Hematopoietic multipotent progenitor cell treated with erythropoietin and hydrocortisone succinate and interleukin-3 and kit ligand, for 17 days (in vitro differentiated cells): ENCODE data around the gene FLACC1.
"Not testable (repeated sequence)": the region's sequence is repeated elsewhere in the genome, so short reads cannot be mapped to it uniquely, and the experiment has no call there.

Experiments
- DNase-seq: peaks from one replicate; pipeline ENCODE4 v3.0.0-alpha.2; 2015; ENCODE audit warnings: low spot score

The FLACC1 gene

DNA sequence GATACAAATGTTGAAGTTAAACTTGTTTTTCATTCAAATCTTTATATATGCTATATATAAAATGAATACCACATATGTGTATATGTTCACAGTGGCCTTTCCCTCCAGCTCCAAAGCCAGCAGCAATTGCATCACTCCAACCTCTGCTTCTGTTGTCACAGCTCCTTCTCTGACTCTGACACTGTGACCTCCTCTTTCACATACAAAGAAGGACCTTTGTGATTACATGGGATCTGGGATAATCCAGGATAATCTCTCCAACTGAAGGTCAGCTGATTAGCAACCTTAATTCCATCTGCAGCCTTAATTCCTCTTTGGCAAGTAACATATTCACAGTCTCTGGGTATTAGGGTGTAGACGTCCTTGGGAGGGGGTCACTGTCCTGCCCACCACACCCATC lies 8.4 kb downstream of the FLACC1 start:
- DNase-seq = no peak

DNA sequence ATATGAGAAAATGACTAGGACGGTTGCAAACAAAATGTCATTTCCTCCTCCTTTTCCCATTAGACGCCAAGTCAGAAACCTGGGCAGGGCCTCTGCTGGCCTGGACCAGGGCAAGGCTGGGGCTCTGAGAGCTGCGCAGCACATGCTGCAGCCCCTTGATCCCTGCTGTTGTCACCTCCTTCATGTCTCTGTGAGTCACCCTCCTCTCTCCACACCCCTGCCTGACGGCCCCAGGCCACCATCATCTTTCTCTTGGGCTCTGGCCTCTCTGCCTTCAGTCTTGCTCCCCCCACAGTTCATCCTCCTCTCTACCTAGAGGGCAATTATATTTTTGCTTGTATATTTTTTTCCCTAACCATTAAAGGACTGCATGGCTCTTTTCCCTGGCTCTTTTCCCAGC lies 10.0 kb downstream of the FLACC1 start:
- DNase-seq = no peak

DNA sequence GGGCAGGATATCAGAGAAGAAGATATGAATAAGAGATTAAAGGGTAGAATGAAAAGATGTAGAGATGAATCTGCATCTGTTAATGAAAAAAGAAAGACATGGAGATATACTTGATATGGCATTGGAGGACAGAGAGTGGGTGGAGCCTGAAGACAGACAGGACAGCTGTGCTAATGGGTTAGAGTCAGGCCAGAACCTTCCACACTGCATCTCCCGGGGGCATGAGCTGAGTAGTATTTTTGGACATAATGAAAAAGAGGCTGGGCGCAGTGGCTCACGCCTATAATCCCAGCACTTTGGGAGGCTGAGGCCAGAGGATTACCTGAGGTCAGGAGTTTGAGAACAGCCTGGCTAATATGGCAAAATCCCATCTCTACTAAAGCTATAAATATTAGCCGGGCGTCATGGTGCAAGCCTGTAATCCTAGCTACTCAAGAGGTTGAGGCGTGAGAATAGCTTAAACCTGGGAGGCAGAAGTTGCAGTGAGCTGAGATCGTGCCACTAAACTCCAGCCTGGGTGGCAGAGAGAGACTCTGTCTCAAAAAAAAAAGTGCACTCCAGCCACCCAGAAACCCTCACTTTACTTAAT lies 11.4 kb downstream of the FLACC1 start:
- DNase-seq = no peak

DNA sequence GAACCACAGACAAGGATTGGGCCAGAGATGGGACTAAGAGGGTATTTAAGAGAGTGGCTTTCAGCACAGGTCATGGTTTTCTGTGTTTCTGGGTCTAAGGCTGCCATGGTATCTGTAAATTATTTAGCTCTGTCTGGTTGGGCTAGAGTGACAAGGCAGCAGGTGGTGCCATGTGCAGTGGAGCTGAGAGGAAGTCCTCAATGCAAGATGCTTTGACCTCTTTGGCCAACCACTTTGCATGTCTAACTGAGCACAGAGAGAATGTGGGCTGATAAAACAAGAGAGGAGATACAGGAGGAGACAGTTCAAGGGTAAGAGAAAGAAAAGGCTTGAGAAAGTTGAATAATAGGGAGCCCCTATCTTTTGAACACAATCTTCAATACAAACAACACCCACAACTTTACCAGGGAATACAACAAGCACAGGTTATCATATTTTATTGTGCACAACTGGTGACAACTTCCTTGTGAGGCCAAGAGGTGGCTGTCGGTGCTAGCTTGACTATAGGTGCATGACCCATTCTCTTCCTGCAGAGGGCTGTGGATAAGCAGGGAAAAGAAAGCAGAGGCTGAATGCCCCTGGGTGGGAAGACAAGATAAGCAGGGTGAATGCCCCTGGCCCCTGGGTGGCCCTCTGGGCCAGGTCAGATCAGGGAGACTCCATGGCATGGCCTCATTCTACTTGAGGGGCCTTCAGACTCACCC lies 12.3 kb downstream of the FLACC1 start:
- no peak for DNase-seq

DNA sequence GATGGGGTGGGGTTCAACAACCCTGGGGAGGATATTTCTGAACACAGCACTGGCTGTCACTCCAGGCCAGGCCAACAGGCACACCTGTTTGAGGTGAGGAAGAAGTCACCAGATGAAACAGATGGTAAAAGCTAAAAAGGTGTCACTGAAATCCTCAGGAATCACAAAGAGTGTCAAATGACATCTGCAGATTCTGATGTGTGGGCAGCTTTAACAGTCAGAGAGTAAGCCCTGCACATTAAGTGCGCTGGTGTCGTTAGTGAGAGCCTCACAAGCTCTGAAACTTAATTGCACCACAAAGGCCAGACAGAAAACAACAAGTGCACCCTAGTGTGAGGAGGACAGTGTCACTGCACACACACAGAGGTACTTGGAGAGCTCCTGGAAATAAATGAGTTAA lies 13.6 kb downstream of the FLACC1 start:
- DNase-seq = no peak

DNA sequence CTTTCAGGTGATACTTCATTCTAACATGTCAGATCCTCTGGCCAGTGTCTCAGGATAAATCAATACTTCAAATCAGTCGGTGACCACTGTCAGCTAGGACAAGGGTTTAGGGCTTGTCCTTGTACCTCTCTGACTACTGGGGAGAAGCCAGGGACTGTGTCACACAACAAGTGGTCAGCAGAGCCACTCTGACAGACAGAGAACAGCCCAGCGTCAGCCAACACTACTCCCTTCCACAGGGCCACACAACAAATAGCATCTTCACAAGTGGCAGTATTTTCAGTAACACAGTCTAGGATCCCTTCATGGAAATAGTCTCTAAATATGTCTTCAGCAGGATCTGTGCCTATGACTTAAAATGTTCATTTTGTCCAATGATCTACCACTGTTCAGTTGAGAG lies 14.2 kb downstream of the FLACC1 start:
- DNase-seq = no peak

DNA sequence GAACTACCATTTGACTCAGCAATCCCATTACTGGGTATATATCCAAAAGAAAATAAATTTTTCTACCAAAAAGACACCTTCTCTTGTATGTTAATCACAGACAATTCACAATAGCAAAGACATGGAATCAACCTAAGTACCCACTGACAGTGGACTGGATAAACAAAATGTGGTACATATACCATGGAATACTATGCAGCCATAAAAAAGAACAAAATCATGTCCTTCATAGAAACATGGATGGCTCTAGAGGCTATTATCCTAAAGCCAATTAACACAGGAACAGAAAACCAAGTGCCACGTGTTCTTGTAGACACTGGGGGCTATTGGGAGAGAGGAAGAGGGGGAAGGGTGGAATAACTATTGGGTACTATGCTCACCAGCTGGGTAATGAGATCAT lies 27.7 kb downstream of the FLACC1 start:
- DNase-seq = no peak

DNA sequence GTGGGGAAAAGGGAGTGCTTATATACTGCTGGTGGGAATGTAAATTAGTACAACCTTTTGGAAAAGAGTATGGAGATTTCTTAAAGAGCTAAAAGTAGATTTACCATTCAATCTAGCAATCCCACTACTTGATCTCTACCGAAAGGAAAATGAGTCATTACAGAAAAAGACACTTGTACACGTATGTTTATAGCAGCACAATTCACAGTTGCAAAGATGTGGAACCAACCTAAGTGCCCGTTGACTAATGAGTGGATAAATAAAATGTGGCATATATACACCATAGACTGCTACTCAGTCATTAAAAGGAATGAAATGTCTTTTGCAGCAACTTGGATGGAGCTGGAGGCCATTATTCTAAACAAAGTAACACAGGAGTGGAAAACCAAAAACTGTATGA lies 29.5 kb downstream of the FLACC1 start:
- no peak for DNase-seq

DNA sequence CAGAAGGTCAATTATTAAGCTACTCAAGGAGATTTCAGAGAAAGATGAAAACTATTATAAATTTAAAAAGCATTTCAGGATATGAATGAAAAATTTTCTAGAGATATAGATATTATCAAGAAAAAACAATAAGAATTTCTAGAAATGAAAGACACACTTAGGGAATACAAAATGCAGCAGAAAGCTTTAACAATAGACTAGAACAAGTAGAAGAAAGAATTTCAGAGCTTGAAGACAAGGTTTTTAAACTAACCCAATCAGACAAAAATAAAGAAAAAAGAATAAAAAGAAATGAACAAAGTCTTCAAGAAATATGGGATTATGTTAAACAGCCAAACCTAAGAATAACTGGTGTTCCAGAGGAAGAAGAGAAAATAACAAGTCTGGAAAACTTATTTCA lies 34.4 kb downstream of the FLACC1 start:
- no peak for DNase-seq

DNA sequence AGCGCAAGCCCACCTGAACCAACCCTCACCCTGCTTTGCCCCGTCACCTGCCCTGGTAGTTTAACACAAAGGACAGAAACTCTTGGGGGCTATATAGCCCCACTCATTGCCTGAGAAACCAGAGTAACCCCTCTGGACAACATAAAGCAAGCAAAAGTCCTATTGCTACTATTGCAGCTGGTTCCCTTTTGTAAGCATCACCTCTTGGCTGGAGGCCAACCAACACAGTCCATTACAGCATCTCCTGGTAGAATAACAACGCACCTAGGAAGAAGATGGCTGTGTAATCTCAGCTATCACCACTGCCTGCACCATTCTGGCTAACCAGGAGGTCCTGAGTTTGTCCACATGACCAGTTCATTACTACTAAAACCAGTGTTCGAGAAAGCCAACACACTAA lies 36.4 kb downstream of the FLACC1 start:
- DNase-seq = no peak

DNA sequence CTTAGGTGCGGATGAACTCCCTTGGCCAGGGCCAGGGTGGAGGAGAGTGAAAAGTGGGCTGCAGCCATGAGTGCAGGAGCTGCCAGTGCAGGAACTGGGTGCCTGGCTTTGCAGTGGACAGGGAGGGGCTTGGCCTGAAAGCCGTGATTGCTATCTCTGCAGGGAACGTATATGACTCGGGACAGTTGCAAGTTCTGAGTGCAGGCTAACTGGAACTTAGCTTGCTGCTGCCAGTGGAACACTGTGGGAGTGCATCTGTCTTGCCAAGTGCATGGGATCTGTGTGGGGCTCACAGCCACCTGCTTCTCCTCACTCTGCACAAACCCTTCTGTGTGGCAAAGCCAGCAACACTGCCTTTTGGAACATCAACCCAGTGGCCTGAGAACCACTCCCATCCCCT lies 36.9 kb downstream of the FLACC1 start:
- no peak for DNase-seq

DNA sequence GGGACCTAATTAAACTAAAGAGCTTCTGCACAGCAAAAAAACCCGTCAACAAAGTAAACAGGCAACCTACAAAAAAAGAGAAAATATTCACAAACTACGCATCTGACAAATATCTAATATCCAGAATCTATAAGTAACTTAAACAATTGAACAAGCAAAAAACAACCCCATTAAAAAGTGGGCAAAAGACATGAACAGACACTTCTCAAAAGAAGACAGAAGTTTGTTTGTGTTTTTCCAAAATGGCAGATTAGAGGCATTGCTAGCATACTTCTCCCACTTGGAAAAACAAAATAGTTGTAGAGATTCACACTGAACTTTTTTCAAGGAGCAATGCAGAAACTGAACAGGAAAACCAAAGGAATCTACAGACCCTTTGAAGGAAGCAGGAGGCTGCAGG lies 37.6 kb downstream of the FLACC1 start:
- no peak for DNase-seq

DNA sequence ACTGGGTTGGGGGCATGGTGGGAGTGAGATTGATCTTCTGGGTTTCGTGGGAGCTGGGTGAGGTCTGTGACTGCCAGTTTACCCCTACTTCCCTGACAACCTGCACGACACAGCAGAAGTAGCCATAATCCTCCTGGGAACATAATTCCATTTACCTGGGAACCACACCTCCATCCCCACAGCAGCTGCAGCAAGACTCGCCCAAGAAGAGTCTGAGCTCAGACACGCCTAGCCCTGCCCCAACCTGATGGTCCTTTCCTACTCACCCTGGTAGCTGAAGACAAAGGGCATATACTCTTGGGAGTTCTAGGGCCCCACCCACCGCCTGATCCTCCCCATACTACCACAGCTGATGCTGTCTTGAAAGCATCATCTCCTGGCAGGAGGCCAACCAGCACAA lies 43.8 kb downstream of the FLACC1 start:
- no peak for DNase-seq

DNA sequence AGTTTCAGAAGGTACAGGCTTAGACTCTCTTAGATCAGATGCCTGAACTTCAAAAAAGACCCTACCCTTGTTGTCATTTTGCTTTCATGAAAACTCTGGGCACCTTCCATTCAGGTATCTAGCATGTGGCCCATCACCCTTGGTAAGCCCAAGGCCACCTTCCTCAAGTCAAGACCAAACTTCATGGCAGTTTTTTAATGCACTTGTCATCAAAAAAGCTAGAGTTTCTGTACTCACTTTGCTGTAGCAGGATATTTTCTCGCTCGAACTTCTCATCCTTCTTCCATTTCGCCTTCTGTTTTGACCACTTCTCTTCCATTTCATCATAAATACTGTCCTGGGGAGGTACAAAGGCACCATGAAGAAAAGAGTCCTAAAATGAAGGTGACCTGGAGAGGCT lies 48.2 kb downstream of the FLACC1 start:
- DNase-seq = no peak

DNA sequence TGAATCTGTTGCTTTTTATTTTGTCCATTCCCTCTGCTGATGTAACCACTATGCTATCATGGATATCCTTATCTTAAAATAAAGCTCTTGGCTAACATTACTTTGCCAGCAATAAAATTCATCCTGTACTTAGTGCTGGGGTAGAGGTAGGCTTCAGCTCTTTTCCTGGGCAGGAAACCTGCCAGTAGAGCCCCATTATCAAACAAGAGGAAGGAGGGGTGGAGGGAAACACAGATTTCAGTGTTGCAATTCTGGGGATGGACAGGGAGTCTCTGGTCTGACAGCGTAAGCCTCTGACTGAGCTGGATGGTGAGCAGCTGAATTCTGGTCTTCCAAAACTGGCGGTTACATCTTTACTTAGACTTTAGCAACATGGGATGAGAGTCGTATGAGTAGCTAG lies 49.3 kb downstream of the FLACC1 start:
- DNase-seq = no peak

DNA sequence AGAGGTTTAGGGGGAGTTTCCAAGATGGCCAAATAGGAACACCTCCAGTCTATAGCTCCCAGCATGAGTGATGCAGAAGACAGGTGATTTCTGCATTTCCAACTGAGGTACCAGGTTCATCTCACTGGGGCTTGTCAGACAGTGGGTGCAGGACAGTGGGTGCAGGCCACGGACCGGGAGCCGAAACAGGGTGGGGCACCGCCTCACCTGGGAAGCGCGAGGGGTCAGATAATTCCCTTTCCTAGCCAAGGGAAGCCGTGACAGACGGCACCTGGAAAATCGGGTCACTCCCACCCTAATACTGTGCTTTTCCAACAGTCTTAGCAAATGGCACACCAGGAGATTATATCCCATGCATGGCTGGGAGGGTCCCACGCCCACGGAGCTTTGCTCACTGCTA lies 57.2 kb downstream of the FLACC1 start:
- not testable (repeated sequence) for DNase-seq

DNA sequence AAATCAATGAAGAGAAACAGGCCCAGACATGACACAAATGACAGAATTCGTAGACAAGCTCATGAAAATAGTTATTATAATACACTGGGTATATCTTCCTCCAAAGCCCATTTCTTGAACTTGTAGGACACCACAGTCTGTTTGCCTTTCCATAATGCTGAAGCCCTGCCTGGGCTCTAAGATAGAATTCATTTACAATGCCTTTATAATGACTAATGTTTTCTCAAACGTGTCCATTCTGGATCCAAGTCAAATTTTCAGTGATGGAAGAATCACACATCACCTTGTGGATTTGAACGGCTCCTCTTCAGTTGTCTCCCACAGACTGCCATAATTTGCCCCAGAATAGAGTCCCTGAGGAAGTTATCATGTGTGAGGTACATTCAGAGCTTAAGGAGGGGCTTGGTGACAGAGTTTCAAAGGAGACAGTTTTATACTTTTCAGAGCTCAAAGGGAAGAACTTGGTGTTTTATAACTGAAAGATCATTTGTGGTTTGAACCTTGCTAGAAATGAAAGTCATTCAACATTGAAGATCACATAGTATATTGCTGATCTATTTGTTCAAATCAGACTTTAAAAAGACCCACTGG lies 58.6 kb downstream of the FLACC1 start:
- no peak for DNase-seq

DNA sequence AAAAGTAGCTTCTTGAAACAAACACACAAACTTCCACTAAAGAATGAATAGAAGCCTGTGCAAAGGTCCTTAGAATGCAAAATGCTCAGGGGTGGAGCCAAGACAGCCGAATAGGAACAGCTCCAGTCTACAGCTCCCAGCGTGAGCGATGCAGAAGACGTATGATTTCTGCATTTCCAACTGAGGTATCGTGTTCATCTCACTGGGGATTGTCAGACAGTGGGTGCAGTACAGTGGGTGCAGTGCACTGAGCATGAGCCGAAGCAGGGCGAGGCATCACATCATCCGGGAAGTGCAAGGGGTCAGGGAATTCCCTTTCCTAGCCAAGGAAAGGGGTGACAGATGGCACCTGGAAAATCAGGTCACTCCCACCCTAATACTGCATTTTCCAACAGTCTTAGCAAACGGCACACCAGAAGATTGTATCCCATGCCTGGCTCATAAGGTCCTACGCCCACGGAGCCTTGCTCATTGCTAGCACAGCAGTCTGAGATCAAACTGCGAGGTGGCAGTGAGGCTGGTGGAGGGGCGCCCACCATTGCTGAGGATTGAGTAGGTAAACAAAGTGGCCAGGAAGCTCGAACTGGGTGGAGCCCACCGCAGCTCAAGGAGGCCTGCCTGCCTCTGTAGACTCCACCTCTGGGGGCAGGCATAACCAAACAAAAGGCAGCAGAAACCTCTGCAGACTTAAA lies 66.5 kb downstream of the FLACC1 start:
- DNase-seq = not testable (repeated sequence)

DNA sequence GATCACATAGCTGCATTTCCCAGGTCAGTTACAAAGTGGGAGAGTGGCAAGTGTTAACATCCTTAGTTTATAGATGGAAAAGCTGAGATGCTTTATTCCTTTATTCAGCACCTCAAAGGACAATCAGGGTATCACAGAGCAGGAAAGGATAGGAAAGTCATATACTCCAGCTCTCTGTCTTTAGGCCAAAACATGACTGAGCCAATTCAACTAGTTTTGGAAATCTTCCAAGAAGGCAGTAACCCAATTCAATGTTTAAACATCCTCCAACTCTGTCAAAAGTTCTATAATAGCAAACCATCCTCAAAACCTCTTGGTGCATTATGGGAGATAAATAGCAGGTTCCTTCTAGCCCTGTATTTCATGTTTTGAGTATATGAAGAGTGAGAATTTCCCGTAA lies 71.6 kb downstream of the FLACC1 start:
- DNase-seq = no peak

DNA sequence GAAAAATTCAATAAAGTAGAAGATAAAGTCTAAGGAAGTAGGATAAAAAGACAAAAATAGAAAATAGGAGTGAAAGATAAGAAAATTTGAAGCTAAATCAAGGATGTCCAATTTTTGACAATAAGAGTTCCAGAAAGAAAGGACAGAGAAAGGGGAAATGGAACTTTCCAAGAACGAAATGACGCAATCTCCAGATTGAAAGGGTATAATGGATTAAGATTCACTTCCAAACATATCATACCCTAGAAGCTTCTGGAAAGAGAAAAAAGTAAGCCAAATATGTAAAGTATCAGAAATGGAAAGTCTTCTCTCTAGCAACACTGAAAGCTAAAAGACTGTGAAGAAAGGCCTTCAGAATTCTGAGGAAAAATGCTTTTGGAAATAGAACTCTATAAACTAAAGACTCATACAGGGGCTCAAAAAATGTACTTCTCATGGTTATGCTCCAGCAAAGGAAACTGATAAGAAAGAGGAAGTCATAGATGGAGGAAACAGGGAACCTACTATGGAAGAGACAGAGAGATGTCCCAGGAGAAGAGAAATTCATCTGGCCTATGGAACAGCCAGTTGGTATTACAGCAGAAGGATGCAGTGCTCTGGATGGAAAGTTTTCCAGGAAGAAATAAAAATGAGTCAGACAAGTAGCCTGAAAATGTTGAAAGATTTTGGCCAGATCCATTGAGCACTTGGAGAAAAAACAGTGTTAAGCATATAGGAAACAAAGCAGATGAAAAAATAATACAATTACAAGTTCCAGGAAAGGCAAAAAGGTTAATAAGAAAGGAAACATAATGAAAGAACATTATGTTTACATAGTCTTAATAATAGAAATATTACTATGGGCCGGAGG lies 76.7 kb downstream of the FLACC1 start:
- DNase-seq = no peak

DNA sequence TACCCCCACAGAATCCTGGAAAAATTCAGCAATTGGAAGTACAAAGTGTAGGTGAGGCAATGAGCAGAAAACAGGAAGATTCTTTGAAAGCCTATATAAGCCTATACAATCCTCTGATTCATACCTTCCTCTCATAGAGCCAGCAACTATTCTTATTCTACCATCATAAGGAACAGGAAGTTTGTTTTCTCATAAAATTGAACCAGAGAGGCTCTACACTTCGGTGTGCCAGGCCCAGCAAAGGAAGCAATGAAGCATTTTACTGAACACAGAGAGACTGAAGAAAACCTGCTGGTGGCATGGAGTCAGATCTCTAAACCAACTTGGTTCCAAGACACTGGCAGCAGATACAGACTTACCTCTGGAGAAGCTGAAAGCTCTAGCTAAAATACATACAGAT lies 78.1 kb downstream of the FLACC1 start:
- DNase-seq = no peak

DNA sequence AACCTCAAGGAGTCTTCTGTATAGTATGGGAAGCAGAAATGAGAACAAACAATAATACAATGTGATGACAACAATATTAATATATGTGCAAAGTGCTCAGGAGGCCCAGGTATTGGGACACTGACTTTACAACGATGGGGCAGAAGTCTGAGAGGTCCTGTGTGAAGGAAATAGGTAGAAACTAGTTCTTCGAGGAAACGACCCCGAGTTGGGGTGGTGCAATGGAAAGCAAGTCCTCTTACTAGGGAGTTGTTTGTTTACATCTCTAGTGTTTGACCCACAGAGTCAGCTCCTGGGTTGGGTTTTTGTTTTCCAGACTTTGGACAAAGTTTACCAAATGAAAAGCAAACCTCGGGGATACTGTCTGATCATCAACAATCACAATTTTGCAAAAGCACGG lies 80.6 kb downstream of the FLACC1 start:
- DNase-seq = no peak
